ENCODE measurements around the gene C14orf132. TPM values are rescaled to one million over a fixed set of nuclear protein-coding genes. Genes with fewer than 3 reads are reported as not detected.

The C14orf132 gene
- total RNA-seq, 1 donor from 2014 or later: 8.0 TPM

GRCh38 chr14:96084796-96085195 lies 45.6 kb downstream of the C14orf132 start:
- H3K27ac Mint-ChIP-seq (ENCODE audit: unreplicated experiment): no peak overlapping the region
- Histone ChIP-seq H3K9me3 (ENCODE audit: insufficient read depth, low read depth, low read length) (no peaks in the 10 kb centered on the region), H3K4me2 (ENCODE audit: low read length) (peak overlapping the region; percentile 69), H3K27ac (ENCODE audit: low read depth, low read length) (peak overlapping the region; percentile 74), H2AFZ (ENCODE audit: low read depth, low read length) (no peak overlapping the region), H4K20me1 (ENCODE audit: insufficient read depth, low read length) (peaks cover 41% of the 10 kb centered on the region), H3K79me2 (ENCODE audit: insufficient read depth, low read length) (peaks cover 30% of the 10 kb centered on the region), H3K9ac (ENCODE audit: low read length) (peak overlapping the region; percentile 26), H3K27me3 (ENCODE audit: insufficient read depth, low read length) (no peaks in the 10 kb centered on the region), H3K4me3 (ENCODE audit: insufficient read depth, low read depth, low read length) (no peak overlapping the region), H3K36me3 (ENCODE audit: insufficient read depth, low read length) (peaks cover 11% of the 10 kb centered on the region), H3K4me1 (ENCODE audit: insufficient read depth, low read length) (peaks cover 28% of the 10 kb centered on the region)
- TF ChIP-seq EZH2 (IDR thresholded peaks at IDR 0.05; ENCODE audit: insufficient read depth, low read length) (no peak), CTCF (IDR thresholded peaks at IDR 0.05; ENCODE audit: insufficient read depth, low read depth, low read length) (no peak)
- peaks cover 25% of the 10 kb centered on the region for H3K4me1 Mint-ChIP-seq (ENCODE audit: low read depth, unreplicated experiment)
- no peak overlapping the region for H3K4me3 Mint-ChIP-seq (ENCODE audit: unreplicated experiment)
- peaks cover 2% of the 10 kb centered on the region for H3K27me3 Mint-ChIP-seq (ENCODE audit: low read depth, unreplicated experiment)
- FAIRE-seq (no peak), DNase-seq (ENCODE audit: low read depth) (no peak)
- no peaks in the 10 kb centered on the region for H3K9me3 Mint-ChIP-seq (ENCODE audit: unreplicated experiment)
- H3K36me3 Mint-ChIP-seq (ENCODE audit: low read depth, unreplicated experiment): peaks cover 4% of the 10 kb centered on the region

DNA sequence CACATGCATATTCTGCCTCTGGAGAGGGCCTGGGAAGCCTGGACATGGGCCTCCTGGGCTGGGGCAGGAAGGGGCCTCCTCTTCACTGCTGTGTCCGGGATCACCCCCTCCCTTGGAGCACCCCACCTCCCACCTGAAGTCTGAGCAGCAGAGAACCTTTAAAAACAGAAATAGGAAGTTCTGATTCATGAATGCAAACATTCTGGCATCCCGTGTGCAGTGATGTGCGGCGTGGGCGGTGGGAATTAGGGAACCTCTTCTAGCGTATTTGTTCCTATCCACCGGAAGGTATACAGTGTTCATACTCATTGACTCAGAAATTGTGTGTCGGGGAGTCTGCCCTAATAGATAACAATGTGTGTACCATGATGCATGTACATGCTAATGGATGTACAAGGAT lies 46.2 kb downstream of the C14orf132 start:
- Histone ChIP-seq H4K20me1 (ENCODE audit: insufficient read depth, low read length) (peaks cover 37% of the 10 kb centered on the region), H2AFZ (ENCODE audit: low read depth, low read length) (no peak overlapping the region), H3K4me1 (ENCODE audit: insufficient read depth, low read length) (peaks cover 30% of the 10 kb centered on the region), H3K36me3 (ENCODE audit: insufficient read depth, low read length) (peaks cover 11% of the 10 kb centered on the region), H3K27ac (ENCODE audit: low read depth, low read length) (peak overlapping the region; percentile 74), H3K79me2 (ENCODE audit: insufficient read depth, low read length) (peaks cover 24% of the 10 kb centered on the region), H3K4me2 (ENCODE audit: low read length) (peak overlapping the region; percentile 69), H3K9ac (ENCODE audit: low read length) (peak overlapping the region; percentile 58), H3K4me3 (ENCODE audit: insufficient read depth, low read depth, low read length) (no peak overlapping the region), H3K27me3 (ENCODE audit: insufficient read depth, low read length) (no peaks in the 10 kb centered on the region), H3K9me3 (ENCODE audit: insufficient read depth, low read depth, low read length) (no peaks in the 10 kb centered on the region)
- Mint-ChIP-seq H3K27ac (ENCODE audit: unreplicated experiment) (peak overlapping the region; percentile 78), H3K4me1 (ENCODE audit: low read depth, unreplicated experiment) (peaks cover 25% of the 10 kb centered on the region), H3K36me3 (ENCODE audit: low read depth, unreplicated experiment) (peaks cover 4% of the 10 kb centered on the region), H3K9me3 (ENCODE audit: unreplicated experiment) (no peaks in the 10 kb centered on the region), H3K27me3 (ENCODE audit: low read depth, unreplicated experiment) (peaks cover 2% of the 10 kb centered on the region), H3K4me3 (ENCODE audit: unreplicated experiment) (no peak overlapping the region)
- TF ChIP-seq CTCF (IDR thresholded peaks at IDR 0.05; ENCODE audit: insufficient read depth, low read depth, low read length): no peak
- TF ChIP-seq EZH2 (IDR thresholded peaks at IDR 0.05; ENCODE audit: insufficient read depth, low read length): no peak
- FAIRE-seq: no peak
- DNase-seq (ENCODE audit: low read depth): peak; percentile 59

GRCh38 chr14:96086032-96086431 lies 46.9 kb downstream of the C14orf132 start:
- H3K4me1 ChIP-seq (ENCODE audit: insufficient read depth, low read length): peaks cover 36% of the 10 kb centered on the region
- TF ChIP-seq EZH2 (IDR thresholded peaks at IDR 0.05; ENCODE audit: insufficient read depth, low read length) (no peak), CTCF (IDR thresholded peaks at IDR 0.05; ENCODE audit: insufficient read depth, low read depth, low read length) (no peak)
- H3K27ac Mint-ChIP-seq (ENCODE audit: unreplicated experiment): peak overlapping the region; percentile 78
- peaks cover 4% of the 10 kb centered on the region for H3K36me3 Mint-ChIP-seq (ENCODE audit: low read depth, unreplicated experiment)
- peak overlapping the region; percentile 69 for H3K4me2 ChIP-seq (ENCODE audit: low read length)
- no peak overlapping the region for H3K4me3 Mint-ChIP-seq (ENCODE audit: unreplicated experiment)
- H3K27ac ChIP-seq (ENCODE audit: low read depth, low read length): peak overlapping the region; percentile 74
- no peak overlapping the region for H3K4me3 ChIP-seq (ENCODE audit: insufficient read depth, low read depth, low read length)
- H3K27me3 ChIP-seq (ENCODE audit: insufficient read depth, low read length): no peaks in the 10 kb centered on the region
- peaks cover 29% of the 10 kb centered on the region for H3K4me1 Mint-ChIP-seq (ENCODE audit: low read depth, unreplicated experiment)
- FAIRE-seq (no peak), DNase-seq (ENCODE audit: low read depth) (peak; percentile 87)
- peak overlapping the region; percentile 58 for H3K9ac ChIP-seq (ENCODE audit: low read length)
- peaks cover 32% of the 10 kb centered on the region for H4K20me1 ChIP-seq (ENCODE audit: insufficient read depth, low read length)
- peaks cover 2% of the 10 kb centered on the region for H3K27me3 Mint-ChIP-seq (ENCODE audit: low read depth, unreplicated experiment)
- no peaks in the 10 kb centered on the region for H3K9me3 Mint-ChIP-seq (ENCODE audit: unreplicated experiment)
- H3K79me2 ChIP-seq (ENCODE audit: insufficient read depth, low read length): peaks cover 17% of the 10 kb centered on the region
- no peaks in the 10 kb centered on the region for H3K9me3 ChIP-seq (ENCODE audit: insufficient read depth, low read depth, low read length)
- H3K36me3 ChIP-seq (ENCODE audit: insufficient read depth, low read length): peaks cover 11% of the 10 kb centered on the region
- no peak overlapping the region for H2AFZ ChIP-seq (ENCODE audit: low read depth, low read length)

Measured in astrocyte (in vitro differentiated cells and primary cell).